Right lobe of liver (tissue), 4 donors: ENCODE data around the gene SLC25A44.

Experiments used
- POLR2A ChIP-seq: fragments of 450-650 bp; IDR thresholded peaks from one replicate; pipeline ENCODE4 v1.6.1; 2017; ENCODE audit warnings: antibody characterized with exemption, mild to moderate bottlenecking
- TF ChIP-seq, protein P1 (sequence below), 4 donors: fragments of 200-600 bp in 3 of 4; fragments of 450-650 bp in 1 of 4; IDR thresholded peaks; one replicate each; pipeline versions ENCODE4 v1.5.1 to v1.8.0; 2016 to 2022; ENCODE audit warnings: antibody characterized with exemption in 4 of 4, mild to moderate bottlenecking in 2 of 4
- donor health status: DM: no; HTN: no; CAD: no.
- donor health status: DM: no; HTN: no; CAD: no.
- donor health status: DM: no; HTN: yes; CAD: no.

DNA sequence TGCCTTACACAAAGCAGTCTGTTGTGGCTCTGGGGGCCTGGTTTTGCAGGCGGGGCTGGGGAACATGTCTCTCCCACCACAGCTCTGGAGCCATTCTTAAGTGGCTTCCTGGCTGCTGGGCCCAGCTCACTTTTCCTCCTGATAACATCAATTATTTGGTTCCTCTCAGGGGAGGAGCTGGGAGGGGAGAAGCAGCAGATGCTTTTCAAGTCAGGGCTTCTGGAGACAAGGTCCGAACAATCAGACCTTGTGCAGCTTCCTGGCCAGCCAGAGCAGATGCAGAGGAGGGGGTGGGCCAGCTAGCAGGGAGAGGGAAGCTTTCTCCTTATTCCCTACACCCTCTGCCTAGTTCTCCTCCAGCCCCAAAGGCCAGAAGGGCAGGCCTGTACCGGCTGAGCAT is 57.6 kb downstream of the SLC25A44 start:
- TF ChIP-seq, protein P1, sequence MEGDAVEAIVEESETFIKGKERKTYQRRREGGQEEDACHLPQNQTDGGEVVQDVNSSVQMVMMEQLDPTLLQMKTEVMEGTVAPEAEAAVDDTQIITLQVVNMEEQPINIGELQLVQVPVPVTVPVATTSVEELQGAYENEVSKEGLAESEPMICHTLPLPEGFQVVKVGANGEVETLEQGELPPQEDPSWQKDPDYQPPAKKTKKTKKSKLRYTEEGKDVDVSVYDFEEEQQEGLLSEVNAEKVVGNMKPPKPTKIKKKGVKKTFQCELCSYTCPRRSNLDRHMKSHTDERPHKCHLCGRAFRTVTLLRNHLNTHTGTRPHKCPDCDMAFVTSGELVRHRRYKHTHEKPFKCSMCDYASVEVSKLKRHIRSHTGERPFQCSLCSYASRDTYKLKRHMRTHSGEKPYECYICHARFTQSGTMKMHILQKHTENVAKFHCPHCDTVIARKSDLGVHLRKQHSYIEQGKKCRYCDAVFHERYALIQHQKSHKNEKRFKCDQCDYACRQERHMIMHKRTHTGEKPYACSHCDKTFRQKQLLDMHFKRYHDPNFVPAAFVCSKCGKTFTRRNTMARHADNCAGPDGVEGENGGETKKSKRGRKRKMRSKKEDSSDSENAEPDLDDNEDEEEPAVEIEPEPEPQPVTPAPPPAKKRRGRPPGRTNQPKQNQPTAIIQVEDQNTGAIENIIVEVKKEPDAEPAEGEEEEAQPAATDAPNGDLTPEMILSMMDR (IDR thresholded peaks at IDR 0.05): no peak
- no peak for TF ChIP-seq POLR2A
